A549 (cell line): Measurements from ENCODE around the gene BICC1. TPM values are rescaled to one million over a fixed set of nuclear protein-coding genes. Genes with fewer than 3 reads are reported as not detected.
A peak's percentile ranks its signal among the peaks of the same experiment; 100 is the strongest.

Experiments used
- ATAC-seq, 2 experiments: fragments of 200-7000 bp in 1 of 2; fragments of >200 bp in 1 of 2; cut with Nextera tagmentation in 1 of 2; cut with Tn5 transposase in 1 of 2; 3 replicates each; pipeline versions ENCODE4 v1.8.0 to v1.9.1; 2018 to 2020; ENCODE audit warnings: mild to moderate bottlenecking in 1 of 2, moderate library complexity in 1 of 2
- CTCF ChIA-PET: fragments of 300-600 bp; sonication (Branson Sonifier 250); formaldehyde crosslinking; extraction: SDS; loops from one replicate; lab custom pipeline; 2021; ENCODE audit warnings: antibody characterized with exemption, inconsistent platforms; lab: Yijun Ruan, JAX
- POLR2A ChIA-PET: fragments of 350-600 bp; formaldehyde crosslinking; extraction: SDS; loops from one replicate; lab custom pipeline; 2021; ENCODE audit warnings: antibody characterized with exemption, inconsistent platforms; lab: Yijun Ruan, JAX
- DNase-seq, 2 experiments: peaks; one replicate each; pipeline versions ENCODE4 v3.0.0 to v3.0.0-alpha.2; 2011 to 2016; ENCODE audit warnings: low read depth in 1 of 2, low spot score in 1 of 2
- FAIRE-seq: peaks from 2 replicates; lab custom pipeline; 2011; peaks lifted over from hg19 to GRCh38; lab: Jason Lieb, UNC
- H3K27ac ChIP-seq, 2 experiments: fragments of >200 bp; sonication (Bioruptor Twin); formaldehyde crosslinking; 3 replicates each; pipeline ENCODE4 v1.5.1; 2016 to 2017
- H3K4me1 ChIP-seq: fragments of >200 bp; sonication (Bioruptor Twin); formaldehyde crosslinking; 3 replicates; pipeline ENCODE4 v1.6.1; 2016
- H3K4me2 ChIP-seq: fragments of >200 bp; sonication (Bioruptor Twin); formaldehyde crosslinking; 3 replicates; pipeline ENCODE4 v1.6.1; 2016
- H3K4me3 ChIP-seq: fragments of >200 bp; sonication (Bioruptor Twin); formaldehyde crosslinking; 3 replicates; pipeline ENCODE4 v1.5.1; 2016
- H3K9me3 ChIP-seq: fragments of >200 bp; sonication (Bioruptor Twin); formaldehyde crosslinking; 3 replicates; pipeline ENCODE4 v1.6.1; 2016
- CEBPB ChIP-seq, 2 experiments: fragments of >200 bp in 1 of 2; sonication (Bioruptor Twin) in 1 of 2; formaldehyde crosslinking in 1 of 2; IDR thresholded peaks; 2 replicates each; pipeline ENCODE4 v1.6.1; 2012 to 2016
- CHD2 ChIP-seq: fragments of 150-350 bp; IDR thresholded peaks from 2 replicates; pipeline ENCODE4 v1.6.1; 2014; ENCODE audit warnings: low read length; ENCODE audit not compliant: partially characterized antibody
- EHF ChIP-seq: fragments of 250-450 bp; sonication (Bioruptor Pico); IDR thresholded peaks from 2 replicates; pipeline ENCODE4 v1.5.0; 2020; ENCODE audit warnings: mild to moderate bottlenecking
- EP300 ChIP-seq, 2 experiments: fragments of >200 bp; sonication (Bioruptor Twin); formaldehyde crosslinking; IDR thresholded peaks; 2 replicates in 1 of 2; 3 replicates in 1 of 2; pipeline ENCODE4 v1.6.1; 2016 to 2017
- FOSB ChIP-seq: fragments of 250-450 bp; sonication (Bioruptor Pico); IDR thresholded peaks from 2 replicates; pipeline ENCODE4 v1.5.0; 2020; ENCODE audit warnings: mild to moderate bottlenecking, moderate library complexity
- FOSL2 ChIP-seq, 2 experiments: fragments of 450-650 bp in 1 of 2; fragments of >200 bp in 1 of 2; sonication (Bioruptor Twin) in 1 of 2; formaldehyde crosslinking; IDR thresholded peaks; 2 replicates each; pipeline versions ENCODE4 v1.5.0 to v1.6.1; 2016 to 2020; ENCODE audit warnings: mild to moderate bottlenecking in 1 of 2, moderate library complexity in 1 of 2
- FOXS1 ChIP-seq: fragments of 250-450 bp; sonication (Bioruptor Pico); IDR thresholded peaks from 2 replicates; pipeline ENCODE4 v1.5.0; 2020; ENCODE audit warnings: mild to moderate bottlenecking, moderate library complexity
- GATA3 ChIP-seq: IDR thresholded peaks from 2 replicates; pipeline ENCODE4 v1.6.1; 2012; ENCODE audit warnings: borderline replicate concordance
- HDAC2 ChIP-seq: fragments of 200-600 bp; sonication (generic); IDR thresholded peaks from 2 replicates; pipeline ENCODE4 v1.6.1; 2016
- HOXA7 ChIP-seq: fragments of 250-450 bp; sonication (Bioruptor Pico); IDR thresholded peaks from 2 replicates; pipeline ENCODE4 v1.5.0; 2020; ENCODE audit warnings: mild to moderate bottlenecking, moderate library complexity
- HOXB5 ChIP-seq: fragments of 250-450 bp; sonication (Bioruptor Pico); IDR thresholded peaks from 2 replicates; pipeline ENCODE4 v1.5.0; 2020; ENCODE audit warnings: mild to moderate bottlenecking, moderate library complexity
- JUN ChIP-seq, 2 experiments: fragments of >200 bp; sonication (Bioruptor Twin); formaldehyde crosslinking; IDR thresholded peaks; 2 replicates in 1 of 2; 3 replicates in 1 of 2; pipeline ENCODE4 v1.6.1; 2016 to 2017
- JUNB ChIP-seq: fragments of >200 bp; sonication (Bioruptor Twin); formaldehyde crosslinking; IDR thresholded peaks from 2 replicates; pipeline ENCODE4 v1.6.1; 2016
- KDM1A ChIP-seq: fragments of 200-600 bp; sonication (generic); IDR thresholded peaks from 2 replicates; pipeline ENCODE4 v1.6.1; 2016; ENCODE audit warnings: low read depth, mild to moderate bottlenecking
- KDM5A ChIP-seq: fragments of 200-600 bp; sonication (generic); IDR thresholded peaks from 2 replicates; pipeline ENCODE4 v1.6.1; 2016; ENCODE audit warnings: antibody characterized with exemption, mild to moderate bottlenecking
- MAZ ChIP-seq: fragments of 150-350 bp; IDR thresholded peaks from 2 replicates; pipeline ENCODE4 v1.6.1; 2014; ENCODE audit warnings: antibody characterized with exemption, low read depth, low read length, borderline replicate concordance
- RAD21 ChIP-seq, 2 experiments: fragments of >200 bp in 1 of 2; sonication (Bioruptor Twin) in 1 of 2; formaldehyde crosslinking in 1 of 2; IDR thresholded peaks in 1 of 2; conservative IDR thresholded peaks in 1 of 2; 2 replicates in 1 of 2; 3 replicates in 1 of 2; pipeline ENCODE4 v1.6.1; 2012 to 2018; ENCODE audit warnings: inconsistent platforms in 1 of 2
- RCOR1 ChIP-seq: fragments of 150-350 bp; IDR thresholded peaks from 2 replicates; pipeline ENCODE4 v1.6.1; 2014; ENCODE audit warnings: antibody characterized with exemption, low read length, low read depth
- SMC3 ChIP-seq: fragments of >200 bp; sonication (Bioruptor Twin); formaldehyde crosslinking; IDR thresholded peaks from 3 replicates; pipeline ENCODE4 v1.6.1; 2018; ENCODE audit warnings: inconsistent platforms
- SREBF2 ChIP-seq: fragments of 450-650 bp; IDR thresholded peaks from 2 replicates; pipeline ENCODE4 v1.6.1; 2014; ENCODE audit warnings: mild to moderate bottlenecking, moderate library complexity
- ZFP36 ChIP-seq: fragments of 450-650 bp; IDR thresholded peaks from 2 replicates; pipeline ENCODE4 v1.6.1; 2014; ENCODE audit warnings: borderline replicate concordance; ENCODE audit not compliant: partially characterized antibody
- whole genome bisulfite sequencing: methylation state at CpG from one replicate; pipeline ENCODE4 v1.1.6; 2017; ENCODE audit errors: missing lambda C conversion rate; 5-methylcytosine and 5-hydroxymethylcytosine counted together
- polyA plus RNA-seq, 4 experiments: library from polyadenylated mRNA; depleted of rRNA in 3 of 4; stranded (reverse); fragments of >200 nt; fragmentation: RNase III in 1 of 4; extraction: RNeasy Plus Mini Kit Qiagen cat#74134 plus additional on column Dnase treatment in 1 of 4; gene quantifications; 2 replicates in 3 of 4; 3 replicates in 1 of 4; pipeline ENCODE4 v1.2.3, GENCODE V29; 2011 to 2017
- TF ChIP-seq, protein P1 (sequence below): fragments of 250-450 bp; sonication (Bioruptor Pico); IDR thresholded peaks from 2 replicates; pipeline ENCODE4 v1.5.0; 2021; ENCODE audit warnings: mild to moderate bottlenecking, moderate library complexity, borderline replicate concordance
- TF ChIP-seq, protein P2 (sequence below): fragments of 450-650 bp; IDR thresholded peaks from 2 replicates; pipeline ENCODE4 v1.6.1; 2014; ENCODE audit warnings: antibody characterized with exemption
- TF ChIP-seq, protein P3 (sequence below): fragments of >200 bp; sonication (Bioruptor Twin); formaldehyde crosslinking; IDR thresholded peaks from 3 replicates; pipeline ENCODE4 v1.6.1; 2016

BICC1 gene
- polyA plus RNA-seq, 2 of the 4 experiments (the other 2 are of a cell fraction): 36.9 to 56.8 TPM

DNA sequence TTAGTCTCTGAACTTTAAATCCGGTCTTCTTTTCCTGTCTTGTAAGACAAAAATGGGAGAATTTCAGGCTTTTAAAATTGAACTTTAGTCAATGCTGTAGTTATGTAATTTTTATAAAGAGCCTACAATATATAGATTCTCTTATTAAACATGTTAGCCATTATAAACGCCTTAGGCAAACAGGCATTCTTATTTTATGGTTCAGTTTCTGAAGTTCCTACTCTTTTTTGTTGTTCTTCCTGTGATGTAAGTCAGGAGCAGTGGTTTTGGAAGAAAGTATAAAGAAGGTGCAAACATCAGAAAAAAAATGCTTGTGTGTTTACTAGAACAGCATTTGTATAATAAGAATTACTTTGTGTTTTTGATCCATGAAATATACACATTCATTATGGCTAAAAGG lies 41.6 kb downstream of the BICC1 start:
- 44% methylated on average over 2 of the region's 2 CpGs for WGBS
- Histone ChIP-seq H3K9me3 (peaks cover 19% of the 10 kb centered on the region), H3K27ac (peak overlapping the region; percentile 83 to 89), H3K4me2 (peak overlapping the region; percentile 85), H3K4me1 (peaks cover 55% of the 10 kb centered on the region), H3K4me3 (no peak overlapping the region)
- TF ChIP-seq, protein P1, sequence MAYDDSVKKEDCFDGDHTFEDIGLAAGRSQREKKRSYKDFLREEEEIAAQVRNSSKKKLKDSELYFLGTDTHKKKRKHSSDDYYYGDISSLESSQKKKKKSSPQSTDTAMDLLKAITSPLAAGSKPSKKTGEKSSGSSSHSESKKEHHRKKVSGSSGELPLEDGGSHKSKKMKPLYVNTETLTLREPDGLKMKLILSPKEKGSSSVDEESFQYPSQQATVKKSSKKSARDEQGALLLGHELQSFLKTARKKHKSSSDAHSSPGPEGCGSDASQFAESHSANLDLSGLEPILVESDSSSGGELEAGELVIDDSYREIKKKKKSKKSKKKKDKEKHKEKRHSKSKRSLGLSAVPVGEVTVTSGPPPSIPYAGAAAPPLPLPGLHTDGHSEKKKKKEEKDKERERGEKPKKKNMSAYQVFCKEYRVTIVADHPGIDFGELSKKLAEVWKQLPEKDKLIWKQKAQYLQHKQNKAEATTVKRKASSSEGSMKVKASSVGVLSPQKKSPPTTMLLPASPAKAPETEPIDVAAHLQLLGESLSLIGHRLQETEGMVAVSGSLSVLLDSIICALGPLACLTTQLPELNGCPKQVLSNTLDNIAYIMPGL (CRISPR knock-in tag): no peak
- TF ChIP-seq CHD2 (no peak), KDM5A (no peak), HOXA7 (no peak), RAD21 (conservative IDR thresholded peaks at IDR 0.05 in 1 of 2, IDR thresholded peaks at IDR 0.05 in 1 of 2) (no peak), MAZ (no peak), EHF (no peak), HDAC2 (no peak), KDM1A (no peak), SMC3 (no peak)
- POLR2A ChIA-PET: interaction anchor here (1.0 kb wide), 1 partner anchor 25 kb away, joined by 3 read pairs; no protein-coding TSS in a partner anchor
- ATAC-seq (no peak), FAIRE-seq (peak; percentile 32), DNase-seq (no peak)
- CTCF ChIA-PET: interaction anchor here (0.7 kb wide), 1 partner anchor 41 kb away, joined by 3 read pairs; no protein-coding TSS in a partner anchor

DNA sequence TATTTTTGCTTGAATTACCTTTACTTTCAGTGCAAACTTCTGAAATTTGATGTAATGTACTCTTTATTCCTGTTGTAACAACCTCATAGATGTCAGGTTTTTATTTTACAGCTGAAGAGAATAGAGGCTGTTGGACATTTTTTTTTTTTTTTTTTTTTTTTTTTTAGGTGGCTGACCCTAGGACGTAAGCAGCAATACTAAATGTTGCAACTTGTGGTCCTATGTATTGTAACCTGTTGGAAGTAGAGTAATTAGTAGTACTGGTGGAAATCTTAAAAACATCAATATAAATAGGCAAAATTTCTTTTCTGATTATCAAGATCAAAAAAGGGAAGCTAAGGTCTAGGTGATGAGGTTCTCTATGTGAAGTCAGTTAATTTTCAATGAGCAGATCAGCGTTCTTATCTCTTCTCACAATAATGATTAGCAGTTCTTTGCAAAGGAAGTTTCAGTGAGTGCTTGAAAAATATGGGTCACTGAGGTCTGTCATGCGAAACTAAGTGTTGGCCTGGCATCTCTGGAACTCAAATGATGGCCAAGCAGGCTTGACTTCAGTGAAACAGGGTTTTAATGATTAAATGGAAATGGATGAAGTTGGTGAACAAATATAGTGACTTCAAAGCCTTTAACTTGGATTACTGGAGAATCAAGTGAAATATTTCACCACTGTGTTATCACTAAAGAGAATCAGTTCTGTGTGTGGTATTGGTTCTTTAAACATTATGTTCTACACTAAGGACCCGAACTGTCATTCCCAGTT lies 42.7 kb downstream of the BICC1 start:
- WGBS: 11% methylated on average over 4 of the region's 4 CpGs
- peak; percentile 93 for FAIRE-seq
- ChIA-PET POLR2A (interaction anchor here (0.6 to 1.0 kb wide), 3 partner anchors 24 to 77 kb away, joined by 3 read pairs; no protein-coding TSS in a partner anchor), CTCF (interaction anchor here (0.6 to 0.8 kb wide), 3 partner anchors 36 to 171 kb away, joined by 3 to 4 read pairs (median 3); no protein-coding TSS in a partner anchor)
- Histone ChIP-seq H3K4me3 (peak overlapping the region; percentile 30; the same call in 2 of the 3 replicates), H3K9me3 (peaks cover 25% of the 10 kb centered on the region), H3K4me2 (peak overlapping the region; percentile 85), H3K27ac (peak overlapping the region; percentile 84 to 89), H3K4me1 (peaks cover 50% of the 10 kb centered on the region)
- ATAC-seq: peak; percentile 75 to 84
- TF ChIP-seq, protein P1 (CRISPR knock-in tag): no peak
- TF ChIP-seq HOXB5 (CRISPR knock-in tag) (no peak), GATA3 (peak; percentile 91), ZFP36 (no peak), JUN (IDR thresholded peaks at IDR 0.05) (peak; percentile 77 to 89; a peak in 4 of 5 replicates), FOXS1 (CRISPR knock-in tag) (no peak), FOSB (CRISPR knock-in tag) (no peak), FOSL2 (IDR thresholded peaks at IDR 0.05) (no peak; the same call in 1 of the 2 replicates), FOSL2 (CRISPR knock-in tag; IDR thresholded peaks at IDR 0.05) (no peak), HDAC2 (no peak), EP300 (IDR thresholded peaks at IDR 0.05) (peak in 1 of 2 experiments; percentile 93; a peak in 4 of 5 replicates), RCOR1 (no peak), RAD21 (conservative IDR thresholded peaks at IDR 0.05 in 1 of 2, IDR thresholded peaks at IDR 0.05 in 1 of 2) (peak in 1 of 2 experiments; percentile 25; a peak in 1 of 5 replicates), JUNB (peak; percentile 79; the same call in 1 of the 2 replicates), CHD2 (no peak), SREBF2 (no peak), CEBPB (IDR thresholded peaks at IDR 0.05) (0 out of 4 replicates have a peak, but pooled peaks of 1 of the 2 experiments have one; percentile 8)
- TF ChIP-seq, protein P2, sequence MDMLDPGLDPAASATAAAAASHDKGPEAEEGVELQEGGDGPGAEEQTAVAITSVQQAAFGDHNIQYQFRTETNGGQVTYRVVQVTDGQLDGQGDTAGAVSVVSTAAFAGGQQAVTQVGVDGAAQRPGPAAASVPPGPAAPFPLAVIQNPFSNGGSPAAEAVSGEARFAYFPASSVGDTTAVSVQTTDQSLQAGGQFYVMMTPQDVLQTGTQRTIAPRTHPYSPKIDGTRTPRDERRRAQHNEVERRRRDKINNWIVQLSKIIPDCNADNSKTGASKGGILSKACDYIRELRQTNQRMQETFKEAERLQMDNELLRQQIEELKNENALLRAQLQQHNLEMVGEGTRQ: no peak
- TF ChIP-seq, protein P3, sequence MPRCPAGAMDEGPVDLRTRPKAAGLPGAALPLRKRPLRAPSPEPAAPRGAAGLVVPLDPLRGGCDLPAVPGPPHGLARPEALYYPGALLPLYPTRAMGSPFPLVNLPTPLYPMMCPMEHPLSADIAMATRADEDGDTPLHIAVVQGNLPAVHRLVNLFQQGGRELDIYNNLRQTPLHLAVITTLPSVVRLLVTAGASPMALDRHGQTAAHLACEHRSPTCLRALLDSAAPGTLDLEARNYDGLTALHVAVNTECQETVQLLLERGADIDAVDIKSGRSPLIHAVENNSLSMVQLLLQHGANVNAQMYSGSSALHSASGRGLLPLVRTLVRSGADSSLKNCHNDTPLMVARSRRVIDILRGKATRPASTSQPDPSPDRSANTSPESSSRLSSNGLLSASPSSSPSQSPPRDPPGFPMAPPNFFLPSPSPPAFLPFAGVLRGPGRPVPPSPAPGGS: 0 out of 3 replicates have a peak, but pooled peaks have one; percentile 49
- DNase-seq: peak; percentile 18 to 84
